ENCODE results near the gene CERS6.

GRCh38 chr2:168560817-168561499, 104.9 kb downstream of the CERS6 start:
- TF ChIP-seq CTCF (IDR thresholded peaks at IDR 0.05; ENCODE audit: poor library complexity) (no peak), EZH2phosphoT487 (IDR thresholded peaks at IDR 0.05; ENCODE audit: low read depth, severe bottlenecking, unreplicated experiment) (no peak), EZH2 (IDR thresholded peaks at IDR 0.05; ENCODE audit: borderline replicate concordance) (no peak)
